GM23338 (cell line): Measurements from ENCODE around the gene NCLN. TPM values are rescaled to one million over a fixed set of nuclear protein-coding genes. Genes with fewer than 3 reads are reported as not detected.

Source experiments
- ATAC-seq: fragments of 200-7000 bp; cut with Tn5 transposase; 3 replicates; pipeline ENCODE4 v1.9.1; 2020
- DNase-seq: peaks from one replicate; pipeline ENCODE4 v3.0.0-alpha.2; 2015; ENCODE audit warnings: low spot score
- H2AFZ ChIP-seq: fragments of 200-600 bp; sonication (generic); 2 replicates; pipeline ENCODE4 v1.8.0; 2016; ENCODE audit warnings: antibody characterized with exemption, mild to moderate bottlenecking, moderate library complexity
- H3F3A ChIP-seq: fragments of 200-600 bp; sonication (generic); replicated peaks from 2 replicates; pipeline ENCODE4 v1.8.0; 2017; ENCODE audit warnings: antibody characterized with exemption, mixed run types, low read depth
- H3K27ac ChIP-seq: fragments of 200-600 bp; sonication (generic); 2 replicates; pipeline ENCODE4 v1.6.1; 2016; ENCODE audit warnings: low read depth
- H3K27me3 ChIP-seq: fragments of 200-600 bp; sonication (generic); 2 replicates; pipeline ENCODE4 v1.8.0; 2016; ENCODE audit warnings: mild to moderate bottlenecking, mixed run types, moderate library complexity; ENCODE audit not compliant: insufficient read depth
- H3K36me3 ChIP-seq: fragments of 200-600 bp; sonication (generic); 2 replicates; pipeline ENCODE4 v1.8.0; 2016; ENCODE audit warnings: mild to moderate bottlenecking; ENCODE audit not compliant: insufficient read depth
- H3K4me1 ChIP-seq: fragments of 200-600 bp; sonication (generic); 2 replicates; pipeline ENCODE4 v1.8.0; 2016; ENCODE audit warnings: mild to moderate bottlenecking, moderate library complexity; ENCODE audit not compliant: insufficient read depth
- H3K4me2 ChIP-seq: fragments of 200-600 bp; sonication (generic); 2 replicates; pipeline ENCODE4 v1.7.1; 2017; ENCODE audit warnings: mixed run types
- H3K4me3 ChIP-seq: fragments of 200-600 bp; sonication (generic); 2 replicates; pipeline ENCODE4 v1.6.1; 2016; ENCODE audit warnings: mixed run types
- H3K79me2 ChIP-seq: fragments of 200-600 bp; sonication (generic); replicated peaks from 2 replicates; pipeline ENCODE4 v1.8.0; 2017; ENCODE audit warnings: mild to moderate bottlenecking; ENCODE audit not compliant: insufficient read depth
- H3K9me2 ChIP-seq: fragments of 200-600 bp; sonication (generic); 2 replicates; pipeline ENCODE4 v1.8.0; 2017; ENCODE audit not compliant: insufficient read depth
- H4K20me1 ChIP-seq: fragments of 200-600 bp; sonication (generic); replicated peaks from 2 replicates; pipeline ENCODE4 v1.8.0; 2017; ENCODE audit warnings: mild to moderate bottlenecking; ENCODE audit not compliant: insufficient read depth
- H3K27ac Mint-ChIP-seq: 2 replicates; pipeline ENCODE4 v1.8.0; 2020; ENCODE audit warnings: inconsistent platforms, mild to moderate bottlenecking, moderate library complexity, mixed read lengths
- H3K27me3 Mint-ChIP-seq: 3 replicates; pipeline ENCODE4 v1.8.0; 2022; ENCODE audit warnings: low read depth, mild to moderate bottlenecking, moderate library complexity, mixed read lengths, inconsistent platforms; ENCODE audit not compliant: insufficient read depth, poor library complexity
- H3K36me3 Mint-ChIP-seq: 3 replicates; pipeline ENCODE4 v1.8.0; 2021; ENCODE audit warnings: low read depth, mild to moderate bottlenecking, inconsistent platforms, moderate library complexity, mixed read lengths
- H3K4me1 Mint-ChIP-seq: 3 replicates; pipeline ENCODE4 v1.8.0; 2020; ENCODE audit warnings: mild to moderate bottlenecking, inconsistent platforms, mixed read lengths
- H3K4me3 Mint-ChIP-seq: 3 replicates; pipeline ENCODE4 v1.8.0; 2021; ENCODE audit warnings: moderate library complexity, mild to moderate bottlenecking, inconsistent platforms, mixed read lengths
- H3K9me3 Mint-ChIP-seq: 3 replicates; pipeline ENCODE4 v1.8.0; 2020; ENCODE audit warnings: moderate library complexity, mild to moderate bottlenecking, inconsistent platforms, mixed read lengths
- NANOG ChIP-seq: IDR thresholded peaks from 2 replicates; pipeline ENCODE4 v1.6.1; 2016; ENCODE audit warnings: antibody characterized with exemption, borderline replicate concordance
- POLR2AphosphoS5 ChIP-seq: IDR thresholded peaks from 2 replicates; pipeline ENCODE4 v1.6.1; 2016; ENCODE audit warnings: antibody characterized with exemption, low read depth
- ZNF462 ChIP-seq: fragments of 250-450 bp; sonication (Bioruptor Pico); IDR thresholded peaks from 2 replicates; pipeline ENCODE4 v1.5.0; 2020; ENCODE audit warnings: mild to moderate bottlenecking, moderate library complexity
- polyA plus RNA-seq: library from polyadenylated mRNA; unstranded; fragments of >200 nt; fragmentation: Nextera tagmentation; extraction: Ambion mirVana; gene quantifications from 2 replicates; pipeline ENCODE4 v1.2.1, GENCODE V29; 2016
- total RNA-seq: library from RNA; depleted of rRNA; stranded (reverse); fragments of >200 nt; shearing (Covaris generic); gene quantifications from 2 replicates; pipeline ENCODE4 v1.2.3, GENCODE V29; 2014

The NCLN gene
- total and polyA plus RNA-seq, 2 experiments from 2014 or later: 85.6 to 125 TPM

GRCh38 chr19:3236272-3236671 is 50.5 kb downstream of the NCLN start:
- Histone ChIP-seq H4K20me1 (no peaks in the 10 kb centered on the region; the same call in 1 of the 2 replicates), H3K27ac (no peak overlapping the region), H3K4me3 (no peak overlapping the region), H3K4me1 (no peaks in the 10 kb centered on the region), H2AFZ (no peak overlapping the region), H3F3A (no peaks in the 10 kb centered on the region), H3K4me2 (no peak overlapping the region), H3K36me3 (no peaks in the 10 kb centered on the region), H3K9me2 (no peaks in the 10 kb centered on the region), H3K27me3 (no peaks in the 10 kb centered on the region), H3K79me2 (no peaks in the 10 kb centered on the region)
- DNase-seq: no peak
- H3K4me1 Mint-ChIP-seq: peaks cover 2% of the 10 kb centered on the region; the same call in 1 of the 3 replicates
- no peak overlapping the region; the same call in 2 of the 3 replicates for H3K4me3 Mint-ChIP-seq
- peaks cover 3% of the 10 kb centered on the region; the same call in 1 of the 3 replicates for H3K9me3 Mint-ChIP-seq
- H3K36me3 Mint-ChIP-seq: peaks cover 4% of the 10 kb centered on the region; the same call in 1 of the 3 replicates
- no peak for ATAC-seq
- no peak overlapping the region for H3K27ac Mint-ChIP-seq
- no peak for TF ChIP-seq ZNF462
- H3K27me3 Mint-ChIP-seq: peaks cover 18% of the 10 kb centered on the region

GRCh38 chr19:3238066-3238561 is 52.4 kb downstream of the NCLN start:
- no peaks in the 10 kb centered on the region for H3K27me3 ChIP-seq

More at GRCh38 chr19:3238066-3238561, 52.4 kb downstream of the NCLN start:
- H3K79me2 ChIP-seq: no peaks in the 10 kb centered on the region
- peaks cover 2% of the 10 kb centered on the region; the same call in 1 of the 3 replicates for H3K4me1 Mint-ChIP-seq
- no peak overlapping the region for H3K4me3 Mint-ChIP-seq
- H3K27ac Mint-ChIP-seq: no peak overlapping the region
- peaks cover 4% of the 10 kb centered on the region; the same call in 1 of the 3 replicates for H3K36me3 Mint-ChIP-seq
- peaks cover 3% of the 10 kb centered on the region; the same call in 1 of the 3 replicates for H3K9me3 Mint-ChIP-seq
- no peaks in the 10 kb centered on the region for H3K4me1 ChIP-seq
- H3K27ac ChIP-seq: no peak overlapping the region
- DNase-seq: no peak
- no peak overlapping the region for H3K4me2 ChIP-seq
- H3F3A ChIP-seq: no peaks in the 10 kb centered on the region
- no peak overlapping the region for H2AFZ ChIP-seq
- H3K36me3 ChIP-seq: no peaks in the 10 kb centered on the region
- no peak for ATAC-seq
- H4K20me1 ChIP-seq: no peaks in the 10 kb centered on the region; the same call in 1 of the 2 replicates
- TF ChIP-seq POLR2AphosphoS5 (no peak), NANOG (no peak)
- no peaks in the 10 kb centered on the region for H3K9me2 ChIP-seq
- H3K4me3 ChIP-seq: no peak overlapping the region
- H3K27me3 Mint-ChIP-seq: peaks cover 15% of the 10 kb centered on the region
